A204.1 (cell line): ENCODE data around the gene FXYD7.

ENCODE experiments used
- FAIRE-seq: peaks from 2 replicates; lab custom pipeline; 2012; peaks lifted over from hg19 to GRCh38; lab: Jason Lieb, UNC

Gene FXYD7

DNA sequence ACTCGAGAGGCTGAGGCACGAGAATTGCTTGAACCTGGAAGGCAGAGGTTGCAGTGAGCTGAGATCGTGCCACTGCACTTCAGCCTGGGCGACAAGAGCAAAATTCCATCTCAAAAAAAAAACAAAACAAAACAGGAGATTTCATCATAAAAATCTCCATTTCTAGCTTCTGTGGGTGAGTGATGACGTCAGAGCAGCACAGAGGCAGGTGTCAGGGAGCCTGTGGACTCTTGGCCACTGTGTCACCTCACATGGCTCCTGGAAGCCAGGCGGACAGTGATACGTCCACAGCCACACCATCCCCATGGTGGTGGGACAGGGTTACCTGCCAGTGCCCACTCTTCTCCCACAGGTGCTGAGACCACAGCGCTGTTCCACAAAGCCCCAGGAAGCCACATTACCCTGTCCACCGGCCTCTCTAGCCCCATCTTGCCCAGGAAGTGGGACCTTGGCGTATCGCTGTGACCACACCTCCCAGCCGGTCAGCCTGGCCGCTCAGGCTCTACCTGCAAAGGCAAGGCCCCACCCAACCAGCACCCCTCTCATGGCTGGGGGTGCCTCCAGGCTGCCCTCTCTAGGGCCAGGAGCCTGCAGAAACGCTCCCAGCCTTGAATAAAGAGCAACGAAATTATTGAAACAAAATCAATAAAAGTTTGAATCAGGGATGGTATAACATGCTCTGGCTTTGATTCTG lies 29.9 kb upstream of the FXYD7 start:
- FAIRE-seq: no peak

DNA sequence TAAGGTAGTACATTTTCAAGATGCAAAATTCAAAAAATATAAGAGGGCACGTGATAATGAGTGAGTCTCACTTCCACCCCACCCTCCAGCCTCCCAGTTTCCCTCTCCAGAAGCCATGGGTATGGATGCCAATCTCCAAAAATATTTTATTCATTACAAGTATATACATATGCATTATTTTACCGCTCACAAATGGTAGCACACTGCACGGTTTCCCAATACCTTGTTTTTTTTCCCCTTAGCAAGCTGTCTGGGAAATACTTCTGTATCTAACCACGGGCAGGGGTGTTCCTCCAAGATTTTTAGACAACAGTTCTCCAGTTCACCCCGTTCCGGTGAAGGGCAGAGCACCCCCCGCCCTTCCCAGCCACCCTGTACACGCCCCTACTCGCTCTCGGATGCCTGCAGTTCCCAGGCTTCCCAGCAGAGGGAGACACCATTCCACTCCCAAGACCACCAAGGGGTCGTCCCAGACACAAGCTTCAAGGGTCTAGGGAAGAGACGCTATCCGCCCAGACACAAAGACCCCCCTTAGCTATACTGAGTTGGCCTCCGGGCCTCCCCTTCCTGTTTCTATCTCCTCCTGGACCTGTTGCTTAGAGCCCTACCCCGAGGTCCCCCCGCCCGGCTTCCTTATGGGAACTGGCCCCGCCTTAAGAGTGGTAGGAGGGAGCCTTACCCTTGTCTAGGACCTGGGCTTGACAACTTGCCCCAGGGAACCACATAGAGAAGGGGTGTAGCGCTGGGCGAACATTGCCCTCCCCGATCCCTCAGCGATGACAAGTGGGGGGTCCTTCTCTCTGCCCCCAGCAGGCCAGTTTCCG lies 28.5 kb upstream of the FXYD7 start:
- no peak for FAIRE-seq

DNA sequence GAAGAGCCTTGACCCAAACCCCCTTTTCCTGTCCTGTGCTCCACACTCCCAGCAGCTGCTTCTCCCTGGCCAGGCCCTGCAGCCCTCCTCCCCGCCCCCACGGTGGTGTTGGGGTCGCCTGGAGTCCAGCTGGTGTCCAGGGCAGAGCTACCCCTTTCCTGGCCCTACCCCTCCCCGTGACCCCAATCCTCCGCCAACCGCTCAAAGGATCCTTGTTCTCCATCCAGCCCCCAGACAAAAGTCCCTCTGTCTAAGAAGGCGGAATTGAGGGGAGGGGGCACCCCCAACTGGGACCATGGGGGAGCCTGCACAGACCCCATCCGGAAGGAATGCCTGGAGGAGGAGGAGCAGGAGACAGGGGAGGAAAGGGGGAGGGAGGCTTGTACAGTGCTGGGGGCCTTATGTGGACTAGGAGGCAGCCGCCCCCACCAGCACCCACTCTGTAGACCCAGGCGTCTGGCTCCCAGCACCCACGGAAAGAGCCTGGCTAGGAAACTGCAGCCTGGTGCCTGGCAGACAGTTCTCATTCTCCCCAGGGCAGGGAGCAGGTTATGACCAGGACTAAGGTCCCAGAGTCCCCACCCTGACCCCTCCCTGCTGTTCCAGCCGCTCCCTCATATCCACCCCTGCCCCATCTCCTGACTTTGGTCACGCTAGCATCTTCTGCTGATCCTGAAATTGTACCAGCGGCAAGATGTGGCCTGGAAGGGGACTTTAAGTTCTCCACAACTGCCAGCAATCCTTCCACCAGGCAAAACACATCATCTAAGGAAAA lies 27.7 kb upstream of the FXYD7 start, which contains the start of gene FXYD3:
FXYD3 (plus strand) TSS at position 647 of the 775 bp plus-strand sequence. CDS start 3,554 bp downstream, outside the sequence.
- FAIRE-seq: no peak

DNA sequence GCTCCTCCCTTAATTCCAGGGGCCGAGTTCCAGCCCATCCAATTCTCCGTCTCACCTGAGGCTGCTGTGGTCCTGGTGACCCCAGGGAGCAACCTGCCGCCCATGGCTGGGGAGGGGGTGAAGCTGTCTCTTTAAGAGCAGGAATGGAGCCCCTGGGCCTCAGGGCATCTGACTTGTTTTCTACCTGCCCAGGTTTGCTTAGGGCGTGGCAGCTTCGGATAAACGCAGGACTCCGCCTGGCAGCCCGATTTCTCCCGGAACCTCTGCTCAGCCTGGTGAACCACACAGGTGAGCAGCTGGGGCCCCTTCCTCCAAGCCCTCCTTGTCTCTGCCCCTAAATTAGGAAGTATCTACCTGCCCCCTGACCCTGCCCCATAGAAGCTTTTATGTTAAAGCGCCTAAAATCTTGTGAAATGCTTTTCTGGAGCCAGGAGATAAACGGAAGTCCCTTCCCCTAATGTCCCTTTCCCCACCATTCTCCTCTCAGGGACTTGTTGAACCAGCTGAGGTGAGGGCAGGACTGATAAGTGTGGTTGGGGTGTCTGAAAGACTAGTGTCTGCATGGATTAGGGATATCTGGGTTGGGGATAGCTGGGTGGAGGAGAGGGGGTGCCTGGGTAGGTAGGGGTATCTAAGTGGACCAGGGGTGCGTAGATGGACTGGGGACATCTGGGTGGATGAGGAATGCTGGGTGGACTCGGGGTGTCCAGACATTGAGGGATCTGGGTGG lies 26.8 kb upstream of the FXYD7 start:
- no peak for FAIRE-seq

DNA sequence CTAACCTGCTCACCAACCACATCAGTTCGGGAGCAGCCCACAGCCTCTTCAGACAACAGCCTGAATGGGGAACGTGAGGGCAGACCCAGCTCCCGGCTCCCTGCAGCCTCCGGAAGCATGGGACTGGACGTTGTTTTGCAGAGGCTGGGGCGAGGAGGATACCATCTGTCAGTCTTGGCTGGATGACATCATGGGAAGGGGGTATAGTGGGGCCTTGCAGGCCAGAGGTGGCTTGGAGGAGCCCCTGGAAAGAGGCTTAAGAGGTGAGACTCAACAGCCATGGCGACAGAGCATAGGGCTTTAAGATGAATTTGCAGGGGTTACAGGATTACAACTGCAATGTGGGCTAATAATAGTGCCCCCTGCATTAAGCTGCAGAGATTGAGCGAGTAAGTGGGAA lies 25.9 kb upstream of the FXYD7 start:
- no peak for FAIRE-seq

DNA sequence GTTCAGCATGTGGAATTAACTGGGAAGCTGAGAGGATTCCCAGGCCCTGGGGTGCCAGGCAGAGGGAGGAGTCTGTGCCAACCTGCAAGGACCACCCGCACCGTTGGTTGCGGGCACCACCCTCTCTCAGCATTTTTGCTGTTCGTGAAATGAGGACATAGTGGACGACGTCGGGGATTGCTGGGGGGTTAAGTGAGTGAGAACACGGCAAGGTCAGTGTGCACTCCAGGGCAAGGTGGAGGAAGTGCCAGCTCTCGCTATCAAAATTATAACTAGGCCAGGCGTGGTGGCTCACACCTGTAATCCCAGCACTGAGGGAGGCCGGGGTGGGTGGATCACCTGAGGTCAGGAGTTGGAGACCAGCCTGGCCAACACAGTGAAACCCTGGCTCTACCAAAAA lies 25.3 kb upstream of the FXYD7 start:
- no peak for FAIRE-seq

DNA sequence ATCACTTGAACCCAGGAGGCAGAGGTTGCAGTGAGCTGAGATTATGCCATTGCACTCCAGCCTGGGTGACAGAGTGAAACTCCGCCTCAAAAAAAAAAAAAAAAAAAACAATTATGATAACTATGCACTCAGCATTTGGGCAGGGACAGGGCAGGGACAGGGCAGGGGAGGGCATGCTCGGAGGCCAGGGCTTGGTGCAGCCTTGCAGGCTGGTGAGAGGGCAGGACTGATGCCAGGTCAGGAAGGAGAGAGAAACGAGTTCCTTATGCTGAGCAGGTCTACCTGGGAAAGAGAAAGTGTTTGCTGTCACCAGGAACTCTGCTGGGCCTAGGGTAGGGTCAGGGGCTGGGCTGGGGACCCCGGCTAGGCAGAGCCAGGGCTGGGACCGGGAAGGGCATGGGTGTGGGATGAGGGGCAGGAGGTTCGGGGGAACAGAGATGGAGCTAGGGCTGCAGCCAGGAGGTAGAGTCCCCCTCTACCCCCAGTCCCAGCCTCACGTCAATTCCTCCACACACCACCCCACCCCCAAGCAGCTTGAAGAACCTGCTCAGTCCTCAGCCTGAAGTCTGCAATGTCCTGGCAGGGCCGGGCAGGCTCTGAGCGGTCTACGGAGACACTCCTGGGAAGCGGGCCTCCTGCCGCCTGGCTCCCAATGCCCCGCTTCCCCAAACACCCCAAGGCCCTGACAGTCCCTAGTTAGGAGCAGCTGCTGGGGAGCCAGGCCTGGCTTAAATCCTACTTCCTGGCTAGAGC lies 24.6 kb upstream of the FXYD7 start:
- FAIRE-seq: no peak

DNA sequence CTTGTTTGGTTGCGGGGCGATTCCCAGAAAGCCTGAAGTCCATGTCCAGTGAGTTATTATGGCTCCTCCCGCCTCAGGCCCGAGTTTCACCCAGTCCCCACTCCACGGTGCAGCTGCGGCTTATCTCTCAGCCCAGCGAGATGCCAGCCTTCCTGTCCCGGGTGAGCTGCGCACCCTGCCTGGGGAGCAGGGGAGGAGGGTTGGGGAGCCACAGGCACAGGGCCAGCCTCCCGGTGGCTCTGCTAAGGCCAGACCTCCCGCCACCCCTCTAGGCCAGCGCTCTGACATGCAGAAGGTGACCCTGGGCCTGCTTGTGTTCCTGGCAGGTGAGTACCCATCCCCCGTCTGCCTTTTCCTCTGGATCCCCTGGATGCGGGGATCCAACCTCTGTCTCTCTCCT lies 24.0 kb upstream of the FXYD7 start:
- FAIRE-seq: no peak

DNA sequence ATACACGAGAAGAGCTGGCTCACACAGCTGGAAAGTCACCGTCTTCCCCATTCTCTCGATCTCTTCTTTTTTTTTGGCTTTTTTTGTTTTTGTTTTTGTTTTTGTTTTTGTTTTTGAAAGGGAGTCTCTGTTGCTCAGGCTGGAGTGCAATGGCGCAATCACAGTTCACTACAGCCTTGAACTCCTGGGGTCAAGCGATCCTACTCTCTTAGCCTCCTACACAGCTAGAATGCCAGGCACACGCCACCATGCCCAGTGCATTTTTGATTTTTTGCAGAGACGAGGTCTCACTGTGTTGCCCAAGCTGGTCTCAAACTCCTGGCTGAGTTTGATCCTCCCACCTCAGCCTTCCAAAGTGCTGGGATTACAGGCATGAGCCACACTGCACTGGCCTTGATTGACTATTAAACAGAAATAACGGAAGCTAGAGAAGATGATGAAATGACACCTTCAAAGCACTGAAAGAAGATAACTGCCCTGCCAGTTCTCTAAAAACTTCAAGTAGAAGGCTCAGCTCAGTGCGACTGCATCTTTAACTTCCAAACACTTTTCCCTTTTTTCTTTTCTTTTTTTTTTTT lies 23.4 kb upstream of the FXYD7 start:
- no peak for FAIRE-seq

DNA sequence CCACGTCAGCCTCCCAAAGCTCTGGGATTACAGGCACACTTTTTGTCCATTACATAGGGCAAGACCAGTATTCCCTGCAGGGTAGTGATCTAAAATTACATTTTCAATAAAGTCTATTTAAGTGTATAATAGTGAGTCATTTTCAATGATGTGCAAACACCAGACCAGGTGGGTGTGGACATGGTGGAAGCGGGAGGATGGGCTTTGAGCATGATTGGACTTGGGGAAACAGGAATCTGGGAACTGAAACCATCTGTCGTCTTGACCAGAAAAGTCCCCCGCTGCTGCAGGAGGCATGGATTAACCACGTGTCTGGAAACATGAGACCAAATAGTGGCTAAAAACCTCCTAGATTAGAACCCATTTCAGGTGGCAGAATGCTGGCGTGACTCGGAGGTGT lies 22.6 kb upstream of the FXYD7 start:
- no peak for FAIRE-seq

DNA sequence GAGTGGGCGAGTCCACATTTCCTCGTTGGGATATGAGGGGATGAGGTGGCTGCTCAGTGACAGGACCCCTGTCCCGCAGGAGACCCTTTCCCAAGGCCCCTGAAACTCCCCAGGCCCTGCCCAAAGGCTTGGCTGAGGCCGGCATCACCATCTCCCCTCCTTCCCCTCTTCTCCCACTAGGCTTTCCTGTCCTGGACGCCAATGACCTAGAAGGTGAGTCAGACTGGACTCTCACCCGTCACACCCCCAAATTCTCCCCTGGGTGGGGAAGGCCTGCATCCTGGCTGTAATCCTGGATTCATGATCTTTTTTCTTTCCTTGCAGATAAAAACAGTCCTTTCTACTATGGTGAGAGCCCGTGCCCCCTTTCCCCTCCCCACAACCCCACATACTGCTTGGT lies 22.2 kb upstream of the FXYD7 start:
- FAIRE-seq: no peak

DNA sequence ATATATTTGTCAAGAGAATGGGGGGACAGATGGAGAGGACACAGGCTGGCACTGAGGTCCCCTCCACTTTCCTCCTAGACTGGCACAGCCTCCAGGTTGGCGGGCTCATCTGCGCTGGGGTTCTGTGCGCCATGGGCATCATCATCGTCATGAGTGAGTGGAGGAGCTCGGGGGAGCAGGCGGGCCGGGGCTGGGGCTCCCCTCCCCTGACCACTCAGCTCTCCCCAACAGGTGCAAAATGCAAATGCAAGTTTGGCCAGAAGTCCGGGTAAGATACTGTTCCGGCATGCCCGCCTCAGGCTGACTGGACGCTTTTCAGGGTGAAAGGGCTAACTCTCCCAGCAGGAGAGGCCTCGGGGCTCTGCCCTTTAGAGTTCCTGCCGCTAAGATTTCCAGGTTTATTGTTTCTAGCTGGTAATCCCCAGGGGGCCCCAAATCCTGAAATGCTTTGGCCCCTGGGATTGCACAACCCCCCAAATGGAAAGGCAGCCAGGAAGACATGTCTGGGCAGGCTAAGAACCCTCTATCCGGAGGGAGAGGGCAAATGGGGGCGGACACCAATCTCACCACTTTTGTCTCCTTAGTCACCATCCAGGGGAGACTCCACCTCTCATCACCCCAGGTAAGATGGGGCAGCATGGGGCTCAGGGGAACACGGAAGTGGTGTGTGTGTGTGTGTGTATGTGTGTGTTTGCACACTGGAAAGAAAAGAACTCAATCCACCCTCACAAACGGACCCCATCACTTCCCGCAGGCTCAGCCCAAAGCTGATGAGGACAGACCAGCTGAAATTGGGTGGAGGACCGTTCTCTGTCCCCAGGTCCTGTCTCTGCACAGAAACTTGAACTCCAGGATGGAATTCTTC lies 20.1 kb upstream of the FXYD7 start:
- no peak for FAIRE-seq

DNA sequence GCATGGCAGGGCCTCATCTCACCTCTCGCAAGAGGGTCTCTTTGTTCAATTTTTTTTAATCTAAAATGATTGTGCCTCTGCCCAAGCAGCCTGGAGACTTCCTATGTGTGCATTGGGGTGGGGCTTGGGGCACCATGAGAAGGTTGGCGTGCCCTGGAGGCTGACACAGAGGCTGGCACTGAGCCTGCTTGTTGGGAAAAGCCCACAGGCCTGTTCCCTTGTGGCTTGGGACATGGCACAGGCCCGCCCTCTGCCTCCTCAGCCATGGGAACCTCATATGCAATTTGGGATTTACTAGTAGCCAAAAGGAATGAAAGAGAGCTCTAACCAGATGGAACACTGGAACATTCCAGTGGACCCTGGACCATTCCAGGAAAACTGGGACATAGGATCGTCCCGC lies 19.5 kb upstream of the FXYD7 start:
- no peak for FAIRE-seq

DNA sequence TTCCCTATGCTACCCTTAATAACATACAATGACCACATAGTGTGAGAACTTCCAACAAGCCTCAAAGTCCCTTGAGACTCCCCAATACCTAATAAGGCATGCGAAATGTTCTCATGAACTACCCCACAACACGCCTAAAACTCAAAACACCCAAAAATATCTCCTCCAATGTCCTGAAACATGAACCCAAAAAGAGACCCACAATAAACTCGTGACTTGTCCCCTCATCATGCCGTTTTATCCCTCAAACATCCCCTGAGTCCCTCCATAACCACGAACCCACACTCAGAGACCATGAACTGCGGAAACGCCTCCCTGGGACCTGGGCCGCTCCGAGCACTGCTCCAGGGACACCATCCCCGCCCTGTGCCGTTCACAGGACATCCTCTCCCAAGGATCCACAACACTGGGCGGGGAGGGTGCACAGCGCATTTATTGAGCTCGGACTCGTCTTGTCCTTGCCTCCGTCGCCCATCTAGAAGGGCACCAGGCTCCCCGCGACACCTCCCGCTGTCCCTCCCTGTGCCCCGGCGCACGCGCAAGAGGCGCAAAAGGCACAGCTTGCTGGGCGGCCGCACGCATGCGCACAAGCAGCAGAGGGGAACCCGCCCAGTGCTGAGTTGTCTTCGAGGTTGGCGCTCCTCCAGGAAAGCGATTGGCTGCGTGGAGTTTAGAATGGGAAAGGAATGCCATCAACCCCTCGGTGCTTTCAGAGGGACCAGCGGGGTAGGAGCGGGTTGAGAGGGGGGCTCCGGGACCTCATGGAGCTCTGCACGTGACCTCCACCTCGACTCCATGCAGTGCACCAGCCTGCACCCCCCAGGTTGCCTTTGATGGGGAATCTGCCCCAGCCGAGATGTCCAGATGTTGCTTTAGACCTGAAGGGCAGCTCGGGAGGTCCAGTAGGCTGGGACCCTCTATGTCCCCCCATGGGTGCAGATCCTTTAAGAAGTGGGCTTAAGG lies 18.7 kb upstream of the FXYD7 start:
- no peak for FAIRE-seq

DNA sequence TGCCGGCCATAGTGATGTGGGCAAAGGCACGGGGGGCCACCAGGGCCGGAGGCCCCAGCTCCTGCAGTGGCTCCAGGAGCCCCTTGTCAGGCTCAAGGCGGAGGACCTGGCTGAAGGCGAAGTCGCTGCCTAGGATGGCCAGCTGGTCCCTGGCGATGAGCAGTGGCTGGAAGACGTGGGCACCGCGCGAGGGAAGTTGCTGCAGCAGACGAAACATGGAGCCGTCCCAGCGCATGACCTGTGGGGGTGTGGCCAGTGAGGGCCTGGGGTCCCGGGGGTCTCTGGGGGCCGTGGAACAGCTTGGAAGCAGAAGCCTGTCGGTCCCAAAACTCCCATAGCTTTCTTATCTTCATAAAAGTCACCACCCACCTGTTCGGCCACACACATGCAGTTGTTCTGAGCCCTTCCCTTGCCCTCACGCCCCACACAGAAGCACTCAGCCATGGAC lies 17.8 kb upstream of the FXYD7 start:
- no peak for FAIRE-seq

DNA sequence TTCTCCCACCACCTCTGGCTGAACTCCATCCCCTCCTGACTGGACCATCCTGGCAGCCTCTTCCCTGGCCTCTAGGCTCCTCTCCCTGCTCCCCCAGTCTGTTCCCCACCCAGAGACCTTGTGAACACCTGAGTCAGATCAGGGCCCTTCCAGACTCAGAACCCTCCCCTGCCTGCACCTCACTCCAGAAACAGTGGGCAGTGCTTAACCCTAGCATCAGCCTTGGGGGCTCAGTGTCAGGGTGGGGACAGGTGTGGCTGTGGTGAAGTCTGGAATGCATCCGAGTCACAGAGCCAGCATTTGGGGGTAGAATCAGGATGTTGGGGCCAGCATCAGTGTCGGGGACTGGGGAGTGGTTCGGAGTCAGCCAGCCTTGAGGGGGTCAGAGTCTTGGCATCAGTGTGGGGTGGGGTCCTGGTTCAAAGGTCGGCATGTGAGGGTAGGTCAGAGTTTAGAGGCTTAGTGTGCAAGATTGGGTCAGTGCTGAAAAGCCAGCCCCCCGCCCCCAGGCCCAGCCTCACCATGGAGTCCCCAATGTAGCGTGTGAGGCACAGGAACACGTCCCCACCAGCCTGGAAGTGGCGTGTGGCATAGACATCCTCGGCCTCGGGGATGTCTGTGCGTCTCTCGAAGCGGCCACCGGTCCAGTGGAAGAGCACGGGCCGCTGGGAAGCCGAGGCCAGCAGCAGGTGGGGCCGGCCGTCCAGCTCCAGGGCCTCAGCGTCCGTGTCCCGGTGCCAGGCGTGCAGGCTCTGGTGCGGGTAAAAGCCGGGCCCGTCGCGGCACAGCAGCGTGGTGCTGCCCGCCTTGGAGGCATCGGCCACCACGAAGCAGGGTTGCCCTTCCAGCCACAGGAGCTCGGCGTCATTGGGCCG lies 17.1 kb upstream of the FXYD7 start:
- no peak for FAIRE-seq

DNA sequence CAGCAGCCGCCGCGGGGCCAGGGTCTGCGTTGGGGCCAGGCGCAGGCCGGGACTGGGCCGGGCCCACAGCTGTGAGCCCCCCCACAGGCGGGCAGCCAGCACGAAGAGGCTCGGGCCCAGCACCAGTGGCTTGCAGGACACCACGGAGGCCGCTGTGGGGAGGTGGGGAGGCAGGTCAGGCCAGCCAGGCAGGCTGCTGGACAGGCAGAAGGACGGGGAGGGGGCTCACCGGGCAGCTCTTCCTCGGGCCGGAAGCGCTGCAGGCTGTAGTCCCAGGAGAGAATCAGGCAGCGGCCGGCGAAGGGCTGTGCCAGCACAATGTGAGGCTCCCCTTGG lies 16.5 kb upstream of the FXYD7 start:
- no peak for FAIRE-seq

DNA sequence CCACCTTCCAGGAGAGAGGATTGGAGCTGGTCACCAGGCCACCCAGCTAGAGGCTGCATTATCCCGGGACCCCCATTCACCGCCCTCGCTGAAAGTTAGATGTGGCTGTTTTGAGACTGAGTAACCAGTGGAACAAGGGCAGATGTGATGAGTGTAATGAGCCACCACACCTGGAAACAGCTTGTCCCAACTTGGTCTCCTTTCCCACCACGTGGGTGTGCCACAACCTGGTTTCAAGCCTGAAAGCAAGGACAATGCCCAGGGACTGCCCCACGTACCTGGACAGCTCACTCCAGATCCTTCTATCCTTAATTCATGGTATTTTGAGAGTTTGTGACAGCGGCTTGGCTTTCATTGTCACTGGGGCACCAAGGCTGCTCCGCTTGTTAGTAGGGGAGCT lies 15.2 kb upstream of the FXYD7 start:
- no peak for FAIRE-seq
